Measurements from ENCODE around the gene NUDT5. TPM values are rescaled to one million over a fixed set of nuclear protein-coding genes. Genes with fewer than 3 reads are reported as not detected.

NUDT5 gene
- total and polyA plus RNA-seq, 2 of the 8 experiments (the other 6 are each of a cell fraction or from before 2014, with no cell fraction given) = 130 to 134 TPM

GRCh38 chr10:12179606-12180170 lies 16.0 kb downstream of the NUDT5 start:
- H3K27ac ChIP-seq (ENCODE audit: low read depth, low read length) = 0 out of 2 replicates have a peak overlapping the region, but pooled peaks have one; percentile 2
- H3K4ac ChIP-seq (replicated peaks; ENCODE audit: insufficient read length, low read depth, low read length) = no peak overlapping the region
- no peak overlapping the region for H4K5ac ChIP-seq (ENCODE audit: insufficient read length, low read depth, low read length)
- TF ChIP-seq SIRT6 (IDR thresholded peaks at IDR 0.05; ENCODE audit: low read length) (no peak), TBP (IDR thresholded peaks at IDR 0.05; ENCODE audit: low read depth, low read length) (no peak), MAX (IDR thresholded peaks at IDR 0.05) (no peak), GABPA (IDR thresholded peaks at IDR 0.05; ENCODE audit: borderline replicate concordance, insufficient read depth, low read length) (no peak), SP1 (IDR thresholded peaks at IDR 0.05; ENCODE audit: low read depth, low read length) (no peak), KDM1A (IDR thresholded peaks at IDR 0.05; ENCODE audit: borderline replicate concordance, low read length) (no peak), EZH2 (IDR thresholded peaks at IDR 0.05; ENCODE audit: low read depth, low read length, severe bottlenecking) (no peak), RFX5 (IDR thresholded peaks at IDR 0.05; ENCODE audit: borderline replicate concordance, low read depth, low read length) (no peak), ASH2L (IDR thresholded peaks at IDR 0.05; ENCODE audit: low read length) (no peak)
- TF ChIP-seq, protein P1, sequence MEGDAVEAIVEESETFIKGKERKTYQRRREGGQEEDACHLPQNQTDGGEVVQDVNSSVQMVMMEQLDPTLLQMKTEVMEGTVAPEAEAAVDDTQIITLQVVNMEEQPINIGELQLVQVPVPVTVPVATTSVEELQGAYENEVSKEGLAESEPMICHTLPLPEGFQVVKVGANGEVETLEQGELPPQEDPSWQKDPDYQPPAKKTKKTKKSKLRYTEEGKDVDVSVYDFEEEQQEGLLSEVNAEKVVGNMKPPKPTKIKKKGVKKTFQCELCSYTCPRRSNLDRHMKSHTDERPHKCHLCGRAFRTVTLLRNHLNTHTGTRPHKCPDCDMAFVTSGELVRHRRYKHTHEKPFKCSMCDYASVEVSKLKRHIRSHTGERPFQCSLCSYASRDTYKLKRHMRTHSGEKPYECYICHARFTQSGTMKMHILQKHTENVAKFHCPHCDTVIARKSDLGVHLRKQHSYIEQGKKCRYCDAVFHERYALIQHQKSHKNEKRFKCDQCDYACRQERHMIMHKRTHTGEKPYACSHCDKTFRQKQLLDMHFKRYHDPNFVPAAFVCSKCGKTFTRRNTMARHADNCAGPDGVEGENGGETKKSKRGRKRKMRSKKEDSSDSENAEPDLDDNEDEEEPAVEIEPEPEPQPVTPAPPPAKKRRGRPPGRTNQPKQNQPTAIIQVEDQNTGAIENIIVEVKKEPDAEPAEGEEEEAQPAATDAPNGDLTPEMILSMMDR (IDR thresholded peaks at IDR 0.05; ENCODE audit: control extremely low read depth in 1 of 3, insufficient read depth in 1 of 3, low read depth in 1 of 3, low read length in 3 of 3) = no peak

More at GRCh38 chr10:12179606-12180170, 16.0 kb downstream of the NUDT5 start:
- DNase-seq (ENCODE audit: low read depth in 1 of 2, low spot score in 2 of 2) (no peak), FAIRE-seq (no peak)
- Histone ChIP-seq H2AFZ (ENCODE audit: low read length) (no peak overlapping the region), H3K4me2 (ENCODE audit: insufficient read depth in 1 of 2, low read depth in 2 of 2, low read length in 2 of 2) (peak overlapping the region in 1 of 2 experiments; percentile 58; a peak in 1 of 4 replicates), H3K18ac (ENCODE audit: extremely low read depth, low read length) (no peak overlapping the region), H2BK20ac (ENCODE audit: low read length) (no peak overlapping the region), H3K14ac (ENCODE audit: insufficient read length) (no peak overlapping the region), H3K56ac (replicated peaks; ENCODE audit: insufficient read length, low read depth, low read length) (no peak overlapping the region), H3K79me2 (ENCODE audit: control insufficient read depth in 1 of 2, insufficient read depth in 2 of 2, low read length in 2 of 2) (0 out of 4 replicates have a peak, but pooled peaks cover 0 to 3% of the 10 kb centered on the region in 2 experiments), H2BK15ac (ENCODE audit: low read length) (no peak overlapping the region), H3K4me3 (ENCODE audit: extremely low read depth in 1 of 4, insufficient read depth in 2 of 4, low read depth in 3 of 4, low read length in 4 of 4) (no peak overlapping the region), H3K4me1 (replicated peaks in 1 of 4; ENCODE audit: control insufficient read depth in 3 of 4, insufficient read depth in 4 of 4, low read length in 3 of 4) (peaks cover 3 to 17% (median 11%) of the 10 kb centered on the region in 4 experiments; a peak in 5 of 7 replicates), H3K9me3 (ENCODE audit: insufficient read depth in 2 of 2, low read depth in 1 of 2, low read length in 1 of 2) (no peaks in the 10 kb centered on the region), H2BK12ac (ENCODE audit: low read depth, low read length) (no peak overlapping the region), H4K20me1 (replicated peaks in 1 of 2; ENCODE audit: control insufficient read depth in 1 of 2, insufficient read depth in 2 of 2, low read length in 2 of 2) (no peaks in the 10 kb centered on the region), H2BK5ac (ENCODE audit: low read depth, low read length) (no peak overlapping the region), H3K36me3 (ENCODE audit: control insufficient read depth in 2 of 4, insufficient read depth in 4 of 4, low read length in 3 of 4) (peaks cover 3 to 46% (median 24%) of the 10 kb centered on the region in 4 experiments; a peak in 7 of 8 replicates), H3K79me1 (ENCODE audit: low read depth, low read length) (no peaks in the 10 kb centered on the region), H4K91ac (replicated peaks; ENCODE audit: insufficient read length, low read length) (no peak overlapping the region), H2BK120ac (replicated peaks; ENCODE audit: low read depth, low read length) (no peak overlapping the region), H3K23ac (ENCODE audit: insufficient read length) (no peak overlapping the region), H3K9ac (replicated peaks in 1 of 4; ENCODE audit: extremely low read depth in 1 of 4, low read depth in 3 of 4, low read length in 3 of 4) (no peak overlapping the region), H2AK5ac (ENCODE audit: low read depth, low read length) (no peak overlapping the region), H3K23me2 (ENCODE audit: low read depth, low read length) (no peaks in the 10 kb centered on the region), H4K8ac (ENCODE audit: extremely low read depth, insufficient read depth, low read length) (no peak overlapping the region), H3K27me3 (replicated peaks in 1 of 4; ENCODE audit: control insufficient read depth in 3 of 4, extremely low read depth in 1 of 4, insufficient read depth in 3 of 4, low read length in 3 of 4) (no peaks in the 10 kb centered on the region)
- ChIA-PET POLR2A (ENCODE audit: partially characterized antibody) (interaction anchor here (1.3 to 4.4 kb wide), 6 partner anchors 8 to 18 kb away, joined by 3 to 28 read pairs (median 7); partner anchors contain the start of genes CDC123 and NUDT5), CTCF (ENCODE audit: partially characterized antibody) (interaction anchor here (0.8 to 1.8 kb wide), 3 partner anchors 11 to 722 kb away, joined by 3 to 9 read pairs (median 4); no protein-coding TSS in a partner anchor)
- WGBS, 2 experiments (ENCODE audit: extremely low coverage in 1 of 2, insufficient coverage in 1 of 2, insufficient read length in 1 of 2, insufficient replicate concordance in 2 of 2, low coverage in 1 of 2, low lambda C conversion rate in 2 of 2, missing lambda C conversion rate in 1 of 2) = 91% methylated on average over 4 of the region's 4 CpGs; no CpG with 5 or more reads in 1 of the 2 experiments

All from H1 (cell line).